GM15510 (cell line): Measurements from ENCODE around the gene DENND1A.

Experiments used
- POLR2A ChIP-seq: IDR thresholded peaks from 3 replicates; pipeline ENCODE4 v1.6.1; 2011; ENCODE audit warnings: borderline replicate concordance; ENCODE audit not compliant: insufficient read length; ENCODE audit errors: extremely low read depth

The DENND1A gene

DNA sequence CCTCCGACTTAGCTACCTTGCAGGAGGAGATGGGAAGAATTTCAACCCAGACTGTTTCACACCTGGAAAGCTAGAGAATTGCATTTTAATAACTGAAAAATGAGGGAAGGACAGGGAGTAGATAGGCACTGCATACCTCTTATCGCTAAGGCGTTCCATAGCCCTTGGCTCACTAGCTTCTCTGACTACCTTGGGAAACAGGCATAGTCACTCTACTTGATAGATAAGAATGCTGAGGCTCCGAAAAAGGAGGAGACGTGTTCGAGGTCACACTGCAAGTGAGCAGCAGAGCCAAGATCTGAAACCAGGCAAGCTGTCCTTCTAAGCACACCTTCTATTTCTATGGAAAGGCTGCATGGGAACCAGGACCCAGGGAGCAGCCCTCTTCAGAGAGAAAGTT is 405.1 kb downstream of the DENND1A start:
- TF ChIP-seq POLR2A, result no peak

DNA sequence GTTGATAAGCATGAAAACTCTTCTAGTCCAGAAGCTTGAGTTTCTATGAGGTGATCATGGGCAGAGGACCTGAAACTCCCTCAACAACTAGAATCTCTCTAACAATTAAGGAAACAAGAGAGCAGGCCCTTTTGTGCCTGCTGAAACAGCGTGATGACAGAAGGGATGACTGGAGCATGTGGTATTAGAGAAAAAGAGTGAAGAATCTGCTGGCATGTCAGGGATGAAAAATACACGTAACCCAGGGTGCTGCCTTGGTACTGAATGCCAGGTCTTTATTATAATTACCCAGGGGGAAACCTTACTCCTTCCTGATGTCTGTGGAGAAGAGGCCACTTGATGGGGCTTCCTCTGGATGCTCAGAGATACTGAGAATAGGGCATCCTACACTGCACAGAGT is 406.1 kb downstream of the DENND1A start:
- TF ChIP-seq POLR2A, result no peak

DNA sequence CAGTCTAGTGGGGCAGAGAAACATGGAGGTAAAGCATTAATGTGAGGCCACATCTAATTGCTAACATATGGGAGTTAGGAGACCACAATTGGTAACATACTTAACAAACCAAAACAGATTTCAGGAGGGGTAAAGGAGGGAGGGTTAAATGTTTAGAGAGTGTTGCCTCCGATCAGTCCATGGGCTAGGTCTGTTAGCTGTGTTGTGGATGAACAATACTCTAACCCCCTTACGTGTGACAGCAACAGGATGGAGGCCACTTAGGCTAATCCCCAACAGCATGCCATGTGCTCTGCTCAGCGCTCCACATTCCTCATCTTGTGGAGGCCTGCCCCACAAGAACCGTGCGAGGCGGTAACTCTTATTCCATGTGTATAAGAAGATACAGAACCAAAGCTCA is 406.9 kb downstream of the DENND1A start:
- TF ChIP-seq POLR2A, result no peak

- no peak for TF ChIP-seq POLR2A
Measured at GRCh38 chr9:123522251-123522650, 407.7 kb downstream of the DENND1A start.

DNA sequence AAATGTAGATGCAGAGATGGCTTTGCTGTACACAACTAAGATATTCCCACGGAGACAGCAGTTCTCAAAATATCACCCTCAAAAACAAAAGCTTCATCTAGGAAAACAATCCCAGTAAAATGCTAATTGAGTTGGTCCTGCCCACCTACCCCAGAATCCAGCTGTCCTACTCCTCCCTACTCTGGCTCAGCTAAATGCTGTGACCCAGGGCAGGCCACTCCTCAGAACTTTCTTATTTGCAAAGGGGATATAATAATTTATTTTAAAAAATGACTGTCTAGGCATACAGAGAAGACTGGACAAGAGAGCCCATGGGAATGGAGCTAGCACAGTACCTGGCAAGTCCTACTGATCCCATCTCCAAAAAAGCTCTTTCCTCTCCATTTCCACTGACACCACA is 411.6 kb downstream of the DENND1A start:
- no peak for TF ChIP-seq POLR2A

DNA sequence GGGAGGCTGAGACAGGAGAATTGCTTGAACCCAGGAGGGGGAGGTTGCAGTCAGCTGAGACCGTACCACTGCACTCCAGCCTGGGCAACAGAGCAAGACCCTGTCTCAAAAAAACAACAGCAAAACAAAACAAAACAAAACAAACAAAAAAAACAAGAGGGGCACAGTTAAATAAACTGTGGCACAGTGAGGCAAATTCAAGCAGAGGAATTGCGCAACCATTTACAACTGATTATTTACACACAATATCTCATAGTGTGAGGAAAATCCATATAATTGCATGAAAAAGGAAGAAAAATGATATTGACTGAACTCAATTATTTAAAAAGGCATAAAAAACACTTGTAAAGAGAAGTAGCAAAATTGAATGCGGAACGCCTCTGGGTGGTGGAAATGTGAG is 412.4 kb downstream of the DENND1A start:
- no peak for TF ChIP-seq POLR2A

GRCh38 chr9:123514766-123515165 is 415.2 kb downstream of the DENND1A start:
- no peak for TF ChIP-seq POLR2A

DNA sequence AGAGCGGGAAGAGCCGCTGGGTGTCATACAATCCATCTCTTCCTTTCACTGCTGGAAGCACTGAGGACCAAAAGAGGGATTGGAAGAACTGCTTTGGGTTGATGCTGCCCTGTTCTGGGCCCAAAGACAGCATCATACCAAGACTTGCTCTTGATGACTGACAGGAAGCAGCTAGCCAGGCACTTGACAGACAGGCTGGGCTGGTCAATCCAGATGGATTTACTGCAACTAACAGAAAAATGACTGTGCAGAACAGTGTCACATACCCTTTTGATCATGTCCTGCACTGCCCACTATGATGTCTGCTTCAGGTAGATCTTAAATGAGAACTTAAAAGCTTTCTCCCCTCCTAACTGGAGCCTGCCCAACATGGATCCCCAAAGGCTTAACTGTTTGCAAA is 416.4 kb downstream of the DENND1A start:
- TF ChIP-seq POLR2A, result no peak

DNA sequence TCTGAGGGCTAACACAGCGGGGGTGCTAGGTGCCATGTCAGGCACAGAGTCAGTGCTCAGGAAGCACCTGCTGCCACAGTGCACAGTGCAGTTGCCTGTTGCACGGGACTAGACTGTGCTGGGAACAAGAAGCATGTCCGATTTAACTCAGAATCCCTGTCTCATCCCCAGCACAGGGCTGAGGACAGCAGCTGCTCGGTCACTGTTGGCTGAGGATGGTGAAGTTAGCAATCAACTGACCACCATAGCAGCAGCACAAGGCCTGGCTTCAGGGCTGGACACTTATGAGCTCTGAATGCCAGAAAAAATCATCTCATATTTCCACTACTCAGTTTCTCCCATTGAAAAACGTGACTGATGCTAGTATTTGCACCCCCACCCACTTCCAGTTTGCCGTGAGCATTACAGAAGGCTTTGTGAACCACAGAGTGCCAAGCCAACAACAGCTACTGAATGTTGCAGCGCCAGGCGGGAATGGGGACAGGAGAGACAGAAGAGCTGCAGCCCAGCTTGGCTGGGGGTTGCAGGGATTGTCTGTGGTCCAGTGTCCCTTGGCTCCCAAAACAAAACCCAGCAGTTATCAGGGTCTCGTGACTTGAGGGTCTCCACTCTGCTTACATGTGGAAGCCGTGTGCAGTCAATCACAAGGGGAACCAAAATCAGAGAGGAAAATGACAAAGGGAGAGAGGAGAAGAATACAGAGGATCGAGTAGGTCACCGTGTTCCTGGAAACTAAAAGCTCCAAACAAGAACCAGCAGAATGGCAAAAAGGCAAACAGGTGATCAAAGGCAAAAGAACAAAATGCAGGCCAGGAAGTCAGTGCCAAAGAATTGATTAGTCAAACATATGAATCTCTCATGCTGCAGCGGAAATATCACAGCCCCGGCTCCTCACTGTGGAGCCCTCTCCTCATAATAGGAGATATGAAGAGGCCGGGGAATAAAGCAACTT is 418.3 kb downstream of the DENND1A start:
- TF ChIP-seq POLR2A, result no peak

DNA sequence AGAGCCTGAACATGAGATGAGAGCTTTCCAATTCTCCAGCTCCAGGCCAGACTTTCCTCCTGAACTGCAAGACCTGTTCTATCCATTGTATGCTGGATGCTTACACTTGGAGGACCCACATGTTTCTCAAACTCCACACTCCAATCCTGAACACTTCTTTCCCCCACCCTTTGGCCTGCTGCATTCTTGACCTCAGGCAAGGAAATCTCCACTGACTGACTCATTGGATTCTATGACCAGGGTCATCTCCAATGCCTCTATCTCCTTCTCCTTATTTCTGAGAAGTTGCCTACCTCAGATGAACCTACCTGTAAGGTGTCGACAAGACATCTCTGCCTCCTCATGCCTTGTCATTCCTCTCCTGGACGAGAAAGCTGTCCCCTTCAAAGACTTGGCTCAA is 420.3 kb downstream of the DENND1A start:
- no peak for TF ChIP-seq POLR2A

GRCh38 chr9:123508048-123508447 is 421.9 kb downstream of the DENND1A start:
- TF ChIP-seq POLR2A, result no peak

DNA sequence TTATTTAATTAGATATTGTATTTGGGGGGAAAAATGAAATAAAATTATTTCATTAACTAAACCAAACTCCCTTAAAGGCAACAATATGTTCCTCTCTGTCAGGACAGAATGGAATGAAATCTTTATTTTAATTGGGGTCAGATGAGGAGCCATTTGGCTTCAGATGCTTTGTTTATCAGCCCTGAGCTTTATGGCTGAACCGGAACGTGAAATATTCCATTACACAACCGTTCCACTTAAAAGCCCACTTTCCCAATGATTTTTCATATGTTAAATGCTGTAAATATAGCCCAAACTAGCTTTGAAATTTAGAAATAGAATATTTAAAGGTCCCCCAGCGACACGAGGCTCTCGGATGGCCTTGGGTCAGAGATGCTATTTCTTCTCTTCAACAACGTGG is 424.4 kb downstream of the DENND1A start:
- no peak for TF ChIP-seq POLR2A

DNA sequence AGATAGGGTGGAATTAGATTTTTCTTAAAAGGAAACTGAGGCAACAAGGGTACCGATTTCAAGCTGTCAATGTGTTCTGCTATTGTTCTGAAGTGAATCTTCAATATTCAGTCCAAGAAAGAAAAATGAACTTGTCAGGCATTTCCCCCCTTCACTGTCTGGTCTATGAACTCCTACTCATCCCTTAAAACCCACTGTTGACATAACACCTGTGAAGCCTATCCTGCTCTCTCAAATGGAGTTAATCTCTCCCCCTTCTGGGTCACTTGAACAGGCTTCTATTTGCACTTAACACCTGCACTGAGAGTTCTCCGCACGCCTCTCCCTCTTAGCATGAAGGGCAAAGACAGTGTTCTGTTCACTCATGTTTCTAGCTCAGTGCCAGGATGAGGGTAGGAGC is 429.6 kb downstream of the DENND1A start:
- no peak for TF ChIP-seq POLR2A

DNA sequence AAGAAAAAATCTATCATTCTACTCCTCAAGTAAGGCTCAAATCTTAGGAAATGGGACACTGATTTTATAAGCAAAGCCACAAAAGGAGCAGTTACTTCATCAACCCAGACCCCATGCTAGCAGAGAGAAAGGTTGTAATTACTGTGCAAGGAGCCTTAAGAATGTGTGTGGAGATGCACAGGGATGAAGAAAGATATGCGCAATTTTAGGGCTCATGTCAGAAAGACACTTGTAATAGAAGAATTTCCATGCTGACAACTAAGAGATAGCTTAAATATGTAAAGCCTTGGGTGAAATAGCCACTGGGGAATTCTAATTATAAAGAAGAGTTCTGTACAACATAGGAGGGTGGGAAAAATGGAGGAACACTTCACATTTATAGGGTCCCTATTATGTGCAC is 432.1 kb downstream of the DENND1A start:
- no peak for TF ChIP-seq POLR2A

- TF ChIP-seq POLR2A, result no peak
Measured at GRCh38 chr9:123495731-123496130, 434.2 kb downstream of the DENND1A start.

GRCh38 chr9:123493627-123494026 is 436.3 kb downstream of the DENND1A start:
- TF ChIP-seq POLR2A, result no peak

DNA sequence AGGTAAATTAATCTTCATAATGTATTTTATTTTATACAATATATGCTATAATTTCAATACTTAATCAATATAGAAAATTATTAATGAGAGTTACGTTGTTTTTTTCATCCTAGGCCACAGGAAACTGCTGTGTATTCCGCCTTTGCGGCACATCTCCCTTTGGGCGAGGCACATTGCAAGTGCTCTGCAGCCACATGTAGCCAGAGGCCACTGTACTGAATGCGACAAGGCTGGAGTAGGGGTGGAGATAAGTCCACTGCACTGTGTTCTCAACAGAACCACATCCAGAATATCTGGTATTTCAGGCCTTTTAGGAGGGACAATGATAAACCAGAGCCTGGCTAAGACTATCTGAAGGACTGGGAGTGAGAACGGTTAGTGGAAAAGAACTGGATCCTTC is 439.2 kb downstream of the DENND1A start:
- no peak for TF ChIP-seq POLR2A

- TF ChIP-seq POLR2A, result no peak
Measured at GRCh38 chr9:123488722-123489321, 441.1 kb downstream of the DENND1A start.
